Activated T-cell treated with anti-CD3 and anti-CD28 coated beads for 1 hour (primary cell): ENCODE data around the gene CDX4.
"Not testable (repeated sequence)": the region's sequence is repeated elsewhere in the genome, so short reads cannot be mapped to it uniquely, and the experiment has no call there.

Experiments
- DNase-seq: peaks from one replicate; pipeline ENCODE4 v3.0.0-alpha.2; 2020; ENCODE audit warnings: low read depth

The CDX4 gene, protein sequence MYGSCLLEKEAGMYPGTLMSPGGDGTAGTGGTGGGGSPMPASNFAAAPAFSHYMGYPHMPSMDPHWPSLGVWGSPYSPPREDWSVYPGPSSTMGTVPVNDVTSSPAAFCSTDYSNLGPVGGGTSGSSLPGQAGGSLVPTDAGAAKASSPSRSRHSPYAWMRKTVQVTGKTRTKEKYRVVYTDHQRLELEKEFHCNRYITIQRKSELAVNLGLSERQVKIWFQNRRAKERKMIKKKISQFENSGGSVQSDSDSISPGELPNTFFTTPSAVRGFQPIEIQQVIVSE

GRCh38 chrX:73446831-73447230 lies at the start of gene CDX4:
CDX4 (plus strand) TSS chrX:73447053; CDS start chrX:73447254, 201 bp downstream.
- DNase-seq: no peak

DNA sequence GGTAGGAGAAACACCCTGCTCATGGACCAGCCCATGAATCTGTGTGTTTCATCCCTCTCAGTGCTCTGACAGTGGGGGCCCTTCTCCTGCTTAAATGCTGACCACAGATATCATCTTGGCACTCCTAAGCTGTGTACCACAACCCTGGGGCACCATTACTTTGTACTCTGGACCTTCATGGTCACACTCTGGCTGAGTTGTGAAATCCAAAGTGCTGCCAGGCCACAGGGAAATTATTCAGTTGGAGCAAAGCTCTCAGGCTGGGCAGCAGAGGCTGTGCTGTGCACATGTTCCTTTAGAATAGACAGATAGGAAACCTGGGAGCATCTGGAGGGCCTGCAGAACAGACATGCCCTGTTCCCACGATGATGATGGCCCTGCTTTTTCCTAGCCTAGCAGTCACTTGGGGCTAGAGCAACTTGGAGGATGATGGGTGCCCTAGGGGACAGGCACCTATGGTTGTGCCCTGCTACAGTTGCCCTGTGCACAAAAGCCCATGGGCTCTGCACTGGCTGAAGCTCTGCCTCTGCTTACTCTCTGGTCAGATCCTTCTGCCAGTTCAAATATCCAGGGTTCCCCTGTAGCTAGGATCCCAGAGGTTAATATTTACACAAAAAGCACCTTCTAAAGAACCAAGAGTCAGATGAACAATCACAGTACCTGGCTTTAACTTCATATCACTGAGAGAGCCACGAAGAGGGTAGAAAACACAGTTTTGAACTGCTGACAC lies 48.5 kb upstream of the CDX4 start:
- DNase-seq: no peak

GRCh38 chrX:73400136-73400748 lies 46.6 kb upstream of the CDX4 start:
- DNase-seq: no peak

DNA sequence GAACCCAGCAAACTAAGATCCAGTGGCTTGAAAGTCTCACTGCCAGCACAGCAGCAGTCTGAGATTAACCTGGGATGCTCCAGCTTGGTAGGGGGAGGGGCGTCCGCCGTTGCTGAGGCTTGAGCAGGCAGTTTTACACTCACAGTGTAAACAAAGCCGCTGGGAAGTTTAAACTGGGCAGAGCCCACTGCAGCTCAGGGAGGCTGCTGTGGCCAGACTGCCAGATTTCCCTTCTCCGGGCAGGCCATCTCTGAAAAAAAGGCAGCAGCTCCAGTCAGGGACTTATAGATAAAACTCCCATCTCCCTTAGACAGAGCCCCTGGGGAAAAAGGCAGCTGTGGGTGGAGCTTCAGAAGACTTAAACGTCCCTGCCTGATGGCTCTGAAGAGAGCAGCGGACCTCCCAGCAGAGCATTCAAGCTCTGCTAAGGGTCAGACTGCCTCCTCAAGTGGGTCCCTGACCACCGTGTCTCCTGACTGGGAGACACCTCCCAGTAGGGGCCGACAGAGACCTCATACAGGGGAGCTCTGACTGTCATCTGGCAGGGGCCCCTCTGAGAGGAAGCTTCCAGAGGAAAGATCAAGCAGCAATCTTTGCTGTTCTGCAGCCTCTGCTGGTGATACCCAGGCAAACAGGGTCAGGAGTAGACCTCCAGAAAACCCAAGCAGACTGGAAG lies 45.1 kb upstream of the CDX4 start:
- DNase-seq: no peak

GRCh38 chrX:73412930-73413329 lies 33.9 kb upstream of the CDX4 start:
- DNase-seq: no peak

GRCh38 chrX:73447311-73447794 lies 500 bp downstream of the CDX4 start:
- no peak for DNase-seq

DNA sequence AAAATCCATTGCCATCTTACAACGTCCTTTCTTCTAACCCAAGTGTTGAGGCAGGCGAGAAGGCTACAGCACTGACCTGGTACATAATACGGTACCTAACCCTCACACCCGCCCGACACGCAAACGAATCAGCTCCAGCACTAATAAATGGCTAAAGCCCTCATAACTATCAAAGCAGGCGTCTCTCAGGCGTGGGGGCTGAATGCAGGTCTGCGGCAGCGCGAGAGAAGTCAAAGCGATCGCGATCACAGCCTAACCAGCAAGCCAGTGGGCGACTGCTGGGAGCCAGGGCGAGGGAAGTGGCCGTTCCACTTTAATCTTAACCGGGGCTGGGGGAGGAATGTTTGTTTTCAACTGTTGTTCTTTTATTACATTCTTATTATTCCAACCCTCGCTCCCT lies 1.5 kb downstream of the CDX4 start:
- no peak for DNase-seq

DNA sequence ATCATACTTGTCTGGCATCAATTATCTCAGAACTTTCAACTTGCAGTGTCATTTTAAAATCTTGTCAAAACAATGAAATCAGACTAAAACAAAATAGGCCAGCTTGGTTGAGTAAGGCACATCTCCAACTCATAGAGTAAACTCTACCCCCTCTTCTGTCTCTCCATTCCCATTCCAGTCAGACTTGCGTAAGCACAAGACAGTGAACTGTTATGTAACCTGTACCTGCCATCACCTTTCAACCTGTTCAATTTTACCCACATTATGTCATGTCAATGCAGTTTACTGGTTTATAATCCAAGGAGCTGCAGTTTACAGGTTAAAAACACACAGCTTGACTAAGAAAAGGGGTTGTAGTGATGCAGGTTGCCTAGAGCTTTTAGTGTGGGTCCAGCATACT lies 8.3 kb downstream of the CDX4 start:
- no peak for DNase-seq

GRCh38 chrX:73457306-73457705 lies 10.5 kb downstream of the CDX4 start:
- no peak for DNase-seq

DNA sequence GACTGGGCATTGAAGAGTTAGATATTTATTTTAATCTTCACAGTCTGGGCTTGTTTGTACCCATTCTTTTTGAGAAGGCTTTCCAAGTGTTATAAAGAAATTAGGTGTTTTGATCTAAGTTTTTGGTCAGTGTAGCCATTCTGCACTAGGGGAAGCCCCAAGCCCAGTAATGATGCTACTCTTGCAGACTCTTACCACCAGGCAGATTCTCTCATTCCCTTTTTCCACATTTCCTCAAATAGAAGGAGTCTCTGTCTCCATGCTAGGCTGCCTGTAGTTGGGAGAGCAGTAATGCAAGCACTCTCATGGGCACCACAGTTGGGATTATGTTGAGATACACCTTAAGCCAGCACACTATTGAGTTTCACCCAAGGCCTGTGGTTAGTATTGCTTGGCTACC lies 21.5 kb downstream of the CDX4 start:
- DNase-seq: no peak

- no peak for DNase-seq
Measured at GRCh38 chrX:73478961-73479360, 32.1 kb downstream of the CDX4 start.

- DNase-seq: no peak
Measured at GRCh38 chrX:73481521-73481920, 34.7 kb downstream of the CDX4 start.

DNA sequence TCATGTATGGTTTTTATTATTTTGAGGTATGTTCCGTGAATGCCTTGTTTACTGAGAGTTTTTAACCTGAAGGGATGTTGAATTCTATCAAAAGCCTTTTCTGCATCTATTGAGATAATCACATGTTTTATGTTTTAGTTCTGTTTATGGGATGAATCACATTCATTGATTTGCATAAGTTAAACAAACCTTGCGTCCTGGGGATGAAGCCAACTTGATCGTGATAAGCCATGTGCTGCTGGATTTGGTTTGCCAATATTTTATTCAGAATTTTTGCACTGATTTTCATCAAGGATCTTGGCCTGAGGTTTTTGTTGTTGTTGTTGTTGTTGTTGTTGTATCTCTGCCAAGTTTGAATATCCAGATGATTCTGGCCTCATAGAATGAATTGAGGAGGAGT lies 43.8 kb downstream of the CDX4 start:
- no peak for DNase-seq

DNA sequence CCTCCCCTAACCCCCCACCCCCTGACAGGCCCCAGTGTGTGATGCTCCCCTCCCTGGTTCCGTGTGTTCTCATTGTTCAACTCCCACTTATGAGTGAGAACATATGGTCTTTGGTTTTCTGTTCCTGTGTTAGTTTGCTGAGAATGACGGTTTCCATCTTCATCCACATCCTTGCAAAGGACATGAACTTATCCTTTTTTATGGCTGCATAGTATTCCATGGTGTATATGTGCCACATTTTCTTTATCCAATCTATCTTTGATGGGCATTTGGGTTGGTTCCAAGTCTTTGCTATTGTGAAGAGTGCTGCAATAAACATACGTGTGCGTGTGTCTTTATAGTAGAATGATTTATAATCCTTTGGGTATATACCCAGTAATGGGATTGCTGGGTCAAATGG lies 45.3 kb downstream of the CDX4 start:
- not testable (repeated sequence) for DNase-seq
